HepG2 (cell line): ENCODE measurements around the gene ZNF880. TPM values are rescaled to one million over a fixed set of nuclear protein-coding genes. Genes with fewer than 3 reads are reported as not detected.

Experiments used
- ATAC-seq: fragments of 200-7000 bp; cut with Tn5 transposase; 3 replicates; pipeline ENCODE4 v1.9.1; 2020; ENCODE audit warnings: mild to moderate bottlenecking, moderate library complexity
- BruUV-seq: library from RNA; stranded (reverse); fragments of 400-500 nt; replicated peaks from 2 replicates; lab custom pipeline; 2021; lab: Mats Ljungman, UMichigan
- CTCF ChIA-PET: fragments of 300-600 bp; formaldehyde crosslinking; extraction: SDS; loops from one replicate; lab custom pipeline; 2021; ENCODE audit warnings: low total read pairs, inconsistent platforms, low intra/inter-chr PET ratio; lab: Yijun Ruan, JAX
- POLR2A ChIA-PET: fragments of 350-600 bp; sonication (Branson Sonifier 250); formaldehyde crosslinking; loops from one replicate; lab custom pipeline; 2020; ENCODE audit warnings: antibody characterized with exemption, inconsistent platforms; lab: Yijun Ruan, JAX
- DNase-seq: peaks from one replicate; pipeline ENCODE4 v3.0.0-alpha.2; 2015; ENCODE audit warnings: low spot score
- FAIRE-seq: peaks from 3 replicates; lab custom pipeline; 2011; peaks lifted over from hg19 to GRCh38; lab: Jason Lieb, UNC
- H2AFZ ChIP-seq: one replicate; pipeline ENCODE4 v1.6.1; 2011; ENCODE audit warnings: low read length, inconsistent platforms
- H3K27ac ChIP-seq: fragments of 300-600 bp; 3 replicates; pipeline ENCODE4 v1.8.0; 2011; ENCODE audit warnings: mixed run types, mild to moderate bottlenecking, mixed read lengths, low read length, inconsistent platforms; ENCODE audit not compliant: insufficient read depth; ENCODE audit errors: extremely low read length
- H3K27me3 ChIP-seq, 2 experiments: fragments of 200-600 bp in 1 of 2; 2 replicates in 1 of 2; 3 replicates in 1 of 2; pipeline versions ENCODE4 v1.6.0 to v1.8.0; 2011; ENCODE audit warnings: low read length in 2 of 2, mild to moderate bottlenecking in 2 of 2, moderate library complexity in 2 of 2, inconsistent platforms in 1 of 2; ENCODE audit not compliant: insufficient read depth in 2 of 2, control insufficient read depth in 1 of 2
- H3K36me3 ChIP-seq, 2 experiments: fragments of 200-600 bp in 1 of 2; replicated peaks in 1 of 2; 2 replicates in 1 of 2; 3 replicates in 1 of 2; pipeline versions ENCODE4 v1.5.1 to v1.8.0; 2011; ENCODE audit warnings: low read length in 2 of 2, inconsistent platforms in 1 of 2; ENCODE audit not compliant: insufficient read depth in 2 of 2, control insufficient read depth in 1 of 2
- H3K4me1 ChIP-seq: 2 replicates; pipeline ENCODE4 v1.5.1; 2012; ENCODE audit warnings: low read length, inconsistent platforms; ENCODE audit not compliant: insufficient read depth
- H3K4me2 ChIP-seq: 2 replicates; pipeline ENCODE4 v1.6.0; 2011; ENCODE audit warnings: low read depth, low read length, inconsistent platforms
- H3K4me3 ChIP-seq, 3 experiments: fragments of 200-600 bp in 1 of 3; sonication (generic), shearing (Covaris generic) in 1 of 3; replicated peaks in 1 of 3; 2 replicates each; pipeline ENCODE4 v1.5.1; 2011 to 2016; ENCODE audit warnings: low read length in 3 of 3, inconsistent platforms in 2 of 3, low read depth in 2 of 3, mild to moderate bottlenecking in 2 of 3, control low read depth in 1 of 3, mixed read lengths in 1 of 3; ENCODE audit not compliant: insufficient read depth in 1 of 3
- H3K79me2 ChIP-seq: one replicate; pipeline ENCODE4 v1.6.1; 2011; ENCODE audit warnings: low read length, inconsistent platforms; ENCODE audit not compliant: insufficient read depth
- H3K9ac ChIP-seq: 2 replicates; pipeline ENCODE4 v1.6.0; 2011; ENCODE audit warnings: mild to moderate bottlenecking, low read depth, low read length, inconsistent platforms; ENCODE audit not compliant: insufficient read depth
- H3K9me3 ChIP-seq: 2 replicates; pipeline ENCODE4 v1.5.1; 2012; ENCODE audit warnings: mild to moderate bottlenecking, low read length
- H4K20me1 ChIP-seq: 2 replicates; pipeline ENCODE4 v1.6.0; 2011; ENCODE audit warnings: inconsistent platforms, mild to moderate bottlenecking, low read length, moderate library complexity; ENCODE audit not compliant: insufficient read depth
- HOXA3 ChIP-seq: sonication (generic); formaldehyde crosslinking; IDR thresholded peaks from 2 replicates; pipeline ENCODE4 v1.5.0; 2020; ENCODE audit warnings: missing genetic modification reagents
- NRL ChIP-seq: sonication (generic); formaldehyde crosslinking; IDR thresholded peaks from 2 replicates; pipeline ENCODE4 v1.5.0; 2020; ENCODE audit warnings: missing genetic modification reagents, mild to moderate bottlenecking, moderate library complexity, borderline replicate concordance
- PCBP2 ChIP-seq: fragments of 200-400 bp; formaldehyde crosslinking; optimal IDR thresholded peaks from 2 replicates; pipeline ENCODE3; 2018; ENCODE audit warnings: low read length, low read depth; ENCODE audit not compliant: poor library complexity, severe bottlenecking
- SRF ChIP-seq: IDR thresholded peaks from 2 replicates; pipeline ENCODE4 v1.6.1; 2011; ENCODE audit warnings: mild to moderate bottlenecking, low read depth, low read length, moderate library complexity
- YEATS2 ChIP-seq: sonication (generic); formaldehyde crosslinking; IDR thresholded peaks from 2 replicates; pipeline ENCODE4 v1.4.0; 2020; ENCODE audit warnings: missing genetic modification reagents, borderline replicate concordance
- ZIK1 ChIP-seq: sonication (generic); formaldehyde crosslinking; IDR thresholded peaks from 2 replicates; pipeline ENCODE4 v1.5.0; 2020; ENCODE audit warnings: mild to moderate bottlenecking, low read depth, missing genetic modification reagents, borderline replicate concordance
- ZNF260 ChIP-seq: sonication (generic); formaldehyde crosslinking; IDR thresholded peaks from 2 replicates; pipeline ENCODE4 v1.4.0; 2020; ENCODE audit warnings: missing genetic modification reagents, low read depth, mild to moderate bottlenecking, borderline replicate concordance
- ZNF589 ChIP-seq: sonication (generic); formaldehyde crosslinking; conservative IDR thresholded peaks from 2 replicates; pipeline ENCODE4 v1.8.0; 2022; ENCODE audit warnings: mild to moderate bottlenecking, moderate library complexity, missing genetic modification reagents
- ZNF878 ChIP-seq: sonication (generic); formaldehyde crosslinking; IDR thresholded peaks from 2 replicates; pipeline ENCODE4 v1.8.1; 2023; ENCODE audit warnings: mild to moderate bottlenecking, missing genetic modification reagents, moderate library complexity
- WGBS: methylation state at CpG from one replicate; pipeline ENCODE4 v1.1.6; 2017; ENCODE audit warnings: low lambda C conversion rate; 5-methylcytosine and 5-hydroxymethylcytosine counted together
- in situ Hi-C: cut with HindIII; loops from 2 replicates; pipeline ENCODE4 v1.10.0; 2017; ENCODE audit warnings: low pct_unique_long_range_greater_than_20kb; ENCODE audit not compliant: extremely low pct_ligation_motif_present
- intact Hi-C: fragments of 100-400 bp; cut with micrococcal nuclease; formaldehyde crosslinking; loops from one replicate; pipeline ENCODE4 v1.10.0; 2022; ENCODE audit not compliant: unreplicated experiment
- polyA plus RNA-seq, 8 experiments: library from polyadenylated mRNA; depleted of rRNA in 3 of 8; stranded (reverse) in 7 of 8; unstranded in 1 of 8; fragments of >200 nt; fragmentation: Illumina TruSeq in 4 of 8; extraction: Trizol in 4 of 8; gene quantifications; 2 replicates each; pipeline versions ENCODE4 v1.2.1 to v1.2.3, GENCODE V29; 2011 to 2016; ENCODE audit warnings: low read depth in 4 of 8, missing spikeins in 1 of 8, mixed read lengths in 1 of 8; ENCODE audit not compliant: insufficient read depth in 1 of 8
- total RNA-seq, 5 experiments: library from RNA; depleted of rRNA; stranded (reverse); fragments of >200 nt; fragmentation: Illumina TruSeq; extraction: Trizol; gene quantifications; 2 replicates each; pipeline ENCODE4 v1.2.3, GENCODE V29; 2016; ENCODE audit warnings: low read depth in 1 of 5
- TF ChIP-seq, protein P1 (sequence below): sonication (generic); formaldehyde crosslinking; IDR thresholded peaks from 2 replicates; pipeline ENCODE4 v1.4.0; 2020; ENCODE audit warnings: missing genetic modification reagents

Gene ZNF880
- total and polyA plus RNA-seq, 2 of the 13 experiments (the other 11 are each of a cell fraction or from before 2014, with no cell fraction given) = 0.03 to 0.18 TPM

DNA sequence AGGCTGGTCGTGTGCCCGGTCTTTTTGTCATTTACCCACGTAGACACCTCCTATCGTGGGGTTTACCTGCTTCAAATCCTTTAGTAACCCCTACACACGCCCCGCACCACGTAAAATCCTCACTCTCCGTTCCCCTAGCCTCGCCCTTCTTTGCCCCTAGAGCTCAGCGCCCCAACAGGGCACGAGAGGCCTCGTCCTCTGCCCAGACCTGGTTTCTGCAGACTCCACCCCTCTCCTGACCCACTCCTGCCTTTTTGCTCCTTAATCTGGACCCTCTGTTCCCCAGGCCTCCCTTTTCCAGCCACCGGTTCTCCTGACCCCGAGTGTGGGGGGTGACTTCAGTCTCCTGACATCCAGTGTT, 28.3 kb downstream of the ZNF880 start (continued):
- TF ChIP-seq ZIK1 (no peak), NRL (CRISPR knock-in tag) (0 out of 2 replicates have a peak, but pooled peaks have one; percentile 34), ZNF878 (CRISPR knock-in tag) (no peak)
- TF ChIP-seq, all 625 proteins: peak for 6

DNA sequence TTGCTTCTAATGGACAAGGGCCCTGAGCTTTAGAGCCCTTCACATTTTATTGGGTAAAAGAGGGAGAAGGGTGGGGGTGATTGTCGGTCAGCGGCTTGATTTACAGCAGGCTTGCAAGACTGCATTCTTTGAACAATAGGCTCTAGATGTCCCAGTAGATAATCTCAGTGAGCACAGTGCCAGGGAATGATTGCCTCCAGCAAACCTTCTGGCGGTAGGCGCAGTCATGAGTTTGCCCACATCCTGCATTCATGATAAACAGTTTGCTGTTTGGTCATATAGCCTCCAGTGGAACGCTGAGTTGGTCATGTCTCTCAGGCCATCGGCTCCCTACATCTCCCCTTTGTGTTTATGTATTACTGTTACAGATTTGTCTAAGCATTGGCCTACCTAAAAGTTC, 40.6 kb downstream of the ZNF880 start:
- DNase-seq = no peak
- Histone ChIP-seq H3K27me3 (no peaks in the 10 kb centered on the region), H3K9me3 (peaks cover 91% of the 10 kb centered on the region), H3K9ac (no peak overlapping the region), H3K4me2 (no peak overlapping the region), H3K27ac (no peak overlapping the region), H3K4me1 (no peaks in the 10 kb centered on the region), H3K79me2 (no peaks in the 10 kb centered on the region), H3K4me3 (no peak overlapping the region), H3K36me3 (peaks cover 3 to 12% of the 10 kb centered on the region in 2 experiments; a peak in 3 of 5 replicates), H4K20me1 (no peaks in the 10 kb centered on the region), H2AFZ (no peak overlapping the region)
- intact Hi-C loops = no loop called here
- BruUV-seq = no TSS peak
- no peak for ATAC-seq
- CTCF ChIA-PET = no interaction called here
- POLR2A ChIA-PET = no interaction called here
- TF ChIP-seq, protein P1, sequence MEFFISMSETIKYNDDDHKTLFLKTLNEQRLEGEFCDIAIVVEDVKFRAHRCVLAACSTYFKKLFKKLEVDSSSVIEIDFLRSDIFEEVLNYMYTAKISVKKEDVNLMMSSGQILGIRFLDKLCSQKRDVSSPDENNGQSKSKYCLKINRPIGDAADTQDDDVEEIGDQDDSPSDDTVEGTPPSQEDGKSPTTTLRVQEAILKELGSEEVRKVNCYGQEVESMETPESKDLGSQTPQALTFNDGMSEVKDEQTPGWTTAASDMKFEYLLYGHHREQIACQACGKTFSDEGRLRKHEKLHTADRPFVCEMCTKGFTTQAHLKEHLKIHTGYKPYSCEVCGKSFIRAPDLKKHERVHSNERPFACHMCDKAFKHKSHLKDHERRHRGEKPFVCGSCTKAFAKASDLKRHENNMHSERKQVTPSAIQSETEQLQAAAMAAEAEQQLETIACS (CRISPR knock-in tag) = no peak
- no peak for TF ChIP-seq ZNF260 (CRISPR knock-in tag)
- TF ChIP-seq ZNF589 (CRISPR knock-in tag) = no peak
- no peak for TF ChIP-seq HOXA3
- TF ChIP-seq YEATS2 = no peak
- TF ChIP-seq SRF = no peak
- TF ChIP-seq PCBP2 = no peak
- 84% methylated on average over 6 of the region's 6 CpGs for WGBS
- no peak for FAIRE-seq
- in situ Hi-C loops = no loop called here
